H9 (cell line): ENCODE results near the gene STAT3. TPM values are rescaled to one million over a fixed set of nuclear protein-coding genes. Genes with fewer than 3 reads are reported as not detected.

Experiments used
- DNase-seq: peaks from one replicate; pipeline ENCODE4 v3.0.0-alpha.2; 2017
- H2AFZ ChIP-seq: one replicate; pipeline ENCODE4 v1.6.1; 2013; ENCODE audit warnings: mild to moderate bottlenecking, low read length, control low read depth, moderate library complexity
- H2AK5ac ChIP-seq: 2 replicates; pipeline ENCODE4 v1.6.1; 2013; ENCODE audit warnings: low read length, control low read depth, mixed read lengths; ENCODE audit not compliant: insufficient read length
- H2BK120ac ChIP-seq: one replicate; pipeline ENCODE4 v1.6.1; 2013; ENCODE audit warnings: low read depth, mild to moderate bottlenecking, low read length, control low read depth, inconsistent platforms; ENCODE audit not compliant: poor library complexity, severe bottlenecking
- H2BK12ac ChIP-seq: 2 replicates; pipeline ENCODE4 v1.6.1; 2013; ENCODE audit warnings: low read length, control low read depth, mixed read lengths, low read depth; ENCODE audit not compliant: insufficient read length
- H2BK15ac ChIP-seq: 2 replicates; pipeline ENCODE4 v1.6.1; 2013; ENCODE audit warnings: low read depth, low read length, control low read depth
- H2BK20ac ChIP-seq: one replicate; pipeline ENCODE4 v1.6.1; 2013; ENCODE audit warnings: low read depth, mild to moderate bottlenecking, low read length, control low read depth, inconsistent platforms; ENCODE audit not compliant: poor library complexity, severe bottlenecking
- H2BK5ac ChIP-seq: 2 replicates; pipeline ENCODE4 v1.6.1; 2013; ENCODE audit warnings: low read length, control low read depth, mixed read lengths; ENCODE audit not compliant: insufficient read length
- H3K14ac ChIP-seq: 2 replicates; pipeline ENCODE4 v1.6.1; 2013; ENCODE audit warnings: low read length, control low read depth; ENCODE audit not compliant: insufficient read depth
- H3K18ac ChIP-seq: 2 replicates; pipeline ENCODE4 v1.6.1; 2013; ENCODE audit warnings: low read depth, mild to moderate bottlenecking, mixed read lengths, low read length, control low read depth; ENCODE audit not compliant: insufficient read length
- H3K23ac ChIP-seq: 2 replicates; pipeline ENCODE4 v1.6.1; 2013; ENCODE audit warnings: low read length, control low read depth, mixed read lengths, low read depth; ENCODE audit not compliant: insufficient read length
- H3K23me2 ChIP-seq: 2 replicates; pipeline ENCODE4 v1.6.1; 2013; ENCODE audit warnings: low read depth, mild to moderate bottlenecking, mixed read lengths, low read length, control low read depth; ENCODE audit not compliant: insufficient read length, poor library complexity, severe bottlenecking
- H3K27ac ChIP-seq: 2 replicates; pipeline ENCODE4 v1.5.1; 2013; ENCODE audit warnings: low read length, control low read depth, mixed read lengths, low read depth; ENCODE audit not compliant: insufficient read length
- H3K27me3 ChIP-seq: 2 replicates; pipeline ENCODE4 v1.6.1; 2013; ENCODE audit warnings: low read length, control low read depth, inconsistent platforms; ENCODE audit not compliant: insufficient read depth
- H3K4ac ChIP-seq: 2 replicates; pipeline ENCODE4 v1.6.1; 2013; ENCODE audit warnings: low read depth, mild to moderate bottlenecking, control low read depth, inconsistent platforms, low read length, moderate library complexity
- H3K4me1 ChIP-seq: 2 replicates; pipeline ENCODE4 v1.6.1; 2013; ENCODE audit warnings: low read length, control low read depth, inconsistent platforms; ENCODE audit not compliant: insufficient read depth
- H3K4me2 ChIP-seq: 2 replicates; pipeline ENCODE4 v1.6.1; 2013; ENCODE audit warnings: low read length, control low read depth, mixed read lengths; ENCODE audit not compliant: insufficient read length, insufficient read depth
- H3K56ac ChIP-seq: 2 replicates; pipeline ENCODE4 v1.6.1; 2013; ENCODE audit warnings: low read depth, mild to moderate bottlenecking, mixed read lengths, low read length, control low read depth; ENCODE audit not compliant: insufficient read length
- H3K79me1 ChIP-seq: 2 replicates; pipeline ENCODE4 v1.6.1; 2013; ENCODE audit warnings: low read depth, mild to moderate bottlenecking, moderate library complexity, low read length, control low read depth, inconsistent platforms; ENCODE audit not compliant: insufficient read depth, poor library complexity, severe bottlenecking
- H3K79me2 ChIP-seq: 2 replicates; pipeline ENCODE4 v1.6.1; 2013; ENCODE audit warnings: low read length, control low read depth, inconsistent platforms; ENCODE audit not compliant: insufficient read depth
- H3K9ac ChIP-seq: 2 replicates; pipeline ENCODE4 v1.6.1; 2013; ENCODE audit warnings: low read length, control low read depth, mixed read lengths; ENCODE audit not compliant: insufficient read length; ENCODE audit errors: extremely low read depth
- H3K9me3 ChIP-seq: one replicate; pipeline ENCODE4 v1.6.1; 2013; ENCODE audit warnings: low read depth, low read length, inconsistent platforms; ENCODE audit not compliant: control insufficient read depth
- H3T11ph ChIP-seq: one replicate; pipeline ENCODE4 v1.6.1; 2013; ENCODE audit warnings: mild to moderate bottlenecking, low read length, control low read depth, inconsistent platforms
- H4K20me1 ChIP-seq: one replicate; pipeline ENCODE4 v1.6.1; 2013; ENCODE audit not compliant: control insufficient read depth, insufficient read length, insufficient read depth
- H4K5ac ChIP-seq: 2 replicates; pipeline ENCODE4 v1.6.1; 2013; ENCODE audit warnings: low read depth, mild to moderate bottlenecking, mixed read lengths, low read length, control low read depth; ENCODE audit not compliant: insufficient read length
- H4K8ac ChIP-seq: replicated peaks from 2 replicates; pipeline ENCODE4 v1.6.1; 2013; ENCODE audit warnings: low read length, control low read depth, mixed read lengths, low read depth; ENCODE audit not compliant: insufficient read length
- H4K91ac ChIP-seq: 2 replicates; pipeline ENCODE4 v1.6.1; 2013; ENCODE audit warnings: low read depth, mild to moderate bottlenecking, moderate library complexity, mixed read lengths, low read length, control low read depth; ENCODE audit not compliant: insufficient read length
- H3K27ac Mint-ChIP-seq, 3 experiments: 2 replicates in 2 of 3; 3 replicates in 1 of 3; pipeline ENCODE4 v1.8.0; 2020 to 2021; ENCODE audit warnings: mixed read lengths in 3 of 3, mild to moderate bottlenecking in 1 of 3, moderate library complexity in 1 of 3
- H3K27me3 Mint-ChIP-seq: 2 replicates; pipeline ENCODE4 v1.8.0; 2021; ENCODE audit warnings: low read depth, mild to moderate bottlenecking, moderate library complexity, mixed read lengths
- H3K36me3 Mint-ChIP-seq, 3 experiments: 2 replicates in 2 of 3; 3 replicates in 1 of 3; pipeline ENCODE4 v1.8.0; 2020 to 2021; ENCODE audit warnings: low read depth in 3 of 3, mixed read lengths in 3 of 3; ENCODE audit not compliant: insufficient read depth in 1 of 3
- H3K4me1 Mint-ChIP-seq, 2 experiments: 2 replicates each; pipeline ENCODE4 v1.8.0; 2020; ENCODE audit warnings: mixed read lengths in 2 of 2
- H3K4me3 Mint-ChIP-seq, 2 experiments: 2 replicates in 1 of 2; 3 replicates in 1 of 2; pipeline ENCODE4 v1.8.0; 2020 to 2021; ENCODE audit warnings: mild to moderate bottlenecking in 2 of 2, mixed read lengths in 2 of 2, moderate library complexity in 1 of 2
- H3K9me3 Mint-ChIP-seq, 2 experiments: 2 replicates in 1 of 2; 3 replicates in 1 of 2; pipeline ENCODE4 v1.8.0; 2020; ENCODE audit warnings: mild to moderate bottlenecking in 2 of 2, mixed read lengths in 2 of 2, moderate library complexity in 1 of 2
- CTCF ChIP-seq: fragments of 200-600 bp; sonication (generic); conservative IDR thresholded peaks from 3 replicates; pipeline ENCODE4 v1.8.0; 2021; ENCODE audit warnings: antibody characterized with exemption, mild to moderate bottlenecking
- WGBS: extraction: QIAGEN DNeasy Blood & Tissue Kit; methylation state at CpG from one replicate; pipeline ENCODE4 v1.1.7; 2013; ENCODE audit warnings: missing lambda C conversion rate, low lambda C conversion rate, mixed read lengths; ENCODE audit not compliant: insufficient read length; ENCODE audit errors: extremely low coverage; 5-methylcytosine and 5-hydroxymethylcytosine counted together
- total RNA-seq: library from RNA; stranded (reverse); gene quantifications from 2 replicates; pipeline ENCODE4 v1.2.1, GENCODE V29; 2021

Gene STAT3
- total RNA-seq, 1 experiment from 2014 or later = 83.2 TPM

GRCh38 chr17:42323268-42323773 is 64.9 kb downstream of the STAT3 start:
- H3K27me3 Mint-ChIP-seq = no peaks in the 10 kb centered on the region
- WGBS = no CpG with 5 or more reads among the region's 5 CpGs
- no peak overlapping the region for H2BK15ac ChIP-seq
- no peak for TF ChIP-seq CTCF
- peaks cover 52 to 79% (median 63%) of the 10 kb centered on the region in 3 experiments for H3K36me3 Mint-ChIP-seq
- no peaks in the 10 kb centered on the region for H3K4me1 ChIP-seq
- no peak overlapping the region for H3K23ac ChIP-seq
- no peaks in the 10 kb centered on the region for H3K9me3 ChIP-seq
- H2AFZ ChIP-seq = no peak overlapping the region
- H3K79me2 ChIP-seq = no peaks in the 10 kb centered on the region
- no peak overlapping the region for H2BK20ac ChIP-seq
- no peak overlapping the region for H2BK12ac ChIP-seq
- H3K4me3 Mint-ChIP-seq = no peak overlapping the region
- H3K79me1 ChIP-seq = no peaks in the 10 kb centered on the region
- no peak overlapping the region for H3T11ph ChIP-seq
- no peak overlapping the region for H3K18ac ChIP-seq
- no peak overlapping the region for H4K91ac ChIP-seq
- H3K4ac ChIP-seq = no peak overlapping the region
- peaks cover 20 to 23% of the 10 kb centered on the region in 2 experiments for H3K4me1 Mint-ChIP-seq
- no peak overlapping the region for H2BK120ac ChIP-seq
- H2BK5ac ChIP-seq = no peak overlapping the region
- no peak overlapping the region for H2AK5ac ChIP-seq
- H3K27me3 ChIP-seq = no peaks in the 10 kb centered on the region
- no peaks in the 10 kb centered on the region for H4K20me1 ChIP-seq
- no peak overlapping the region for H4K5ac ChIP-seq
- DNase-seq = no peak
- H3K27ac ChIP-seq = no peak overlapping the region
- no peaks in the 10 kb centered on the region for H3K9me3 Mint-ChIP-seq
- no peak overlapping the region for H3K9ac ChIP-seq
- H3K14ac ChIP-seq = no peak overlapping the region
- no peak overlapping the region for H3K4me2 ChIP-seq
- H3K23me2 ChIP-seq = no peaks in the 10 kb centered on the region
- H3K27ac Mint-ChIP-seq = peak overlapping the region; percentile 44 to 86 (median 80); a peak in 2 of 7 replicates
- H3K56ac ChIP-seq = no peak overlapping the region
- no peak overlapping the region for H4K8ac ChIP-seq
